HG03457 (cell line): ENCODE results near the gene ZBTB4.
"Not testable (repeated sequence)": the region's sequence is repeated elsewhere in the genome, so short reads cannot be mapped to it uniquely, and the experiment has no call there.

Experiments used
- ATAC-seq: cut with Tn5 transposase; IDR thresholded peaks from one replicate; pipeline ENCODE4 v1.9.1; 2021; ENCODE audit warnings: moderate number of reproducible peaks; ENCODE audit not compliant: unreplicated experiment

The ZBTB4 gene

DNA sequence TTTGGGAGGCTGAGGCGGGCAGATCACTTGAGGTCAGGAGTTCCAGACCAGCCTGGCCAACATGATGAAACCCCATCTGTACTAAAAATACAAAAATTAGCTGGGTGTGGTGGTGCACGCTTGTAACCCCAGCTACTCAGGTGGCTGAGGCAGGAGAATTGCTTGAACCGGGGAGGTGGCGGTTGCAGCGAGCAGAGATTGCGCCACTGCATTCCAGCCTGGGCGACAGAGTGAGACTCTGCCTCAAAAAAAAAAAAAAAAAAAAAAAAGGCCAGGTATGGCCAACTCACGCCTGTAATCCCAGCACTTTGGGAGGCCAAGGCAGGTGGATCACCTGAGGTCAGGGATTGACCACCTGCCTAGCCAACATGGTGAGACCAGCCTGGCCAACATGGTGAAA is 4.7 kb downstream of the ZBTB4 start:
- not testable (repeated sequence) for ATAC-seq

GRCh38 chr17:7471729-7472128 is 7.7 kb downstream of the ZBTB4 start:
- no peak for ATAC-seq

DNA sequence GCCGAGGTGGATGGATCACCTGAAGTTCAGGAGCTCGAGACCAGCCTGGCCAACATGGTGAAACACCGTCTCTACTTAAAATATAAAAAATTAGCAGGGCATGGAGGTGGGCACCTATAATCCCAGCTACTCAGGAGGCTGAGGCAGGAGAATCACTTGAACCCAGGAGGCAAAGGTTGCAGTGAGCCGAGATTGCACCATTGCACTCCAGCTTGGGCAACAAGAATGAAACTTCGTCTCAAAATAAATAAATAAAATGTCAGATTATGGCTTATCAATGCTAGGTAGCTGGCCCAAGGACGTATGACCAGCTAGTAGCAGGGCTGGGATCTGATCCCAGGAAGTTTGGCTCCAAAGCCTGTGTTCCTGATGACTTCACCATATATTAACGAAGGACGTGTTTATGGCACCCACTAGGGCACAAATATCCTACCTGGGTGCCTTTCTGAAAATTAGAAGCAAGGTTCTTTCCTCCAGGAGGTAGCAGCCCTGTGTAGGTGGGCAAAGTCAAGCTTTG is 8.9 kb downstream of the ZBTB4 start:
- not testable (repeated sequence) for ATAC-seq

GRCh38 chr17:7469843-7470242 is 9.6 kb downstream of the ZBTB4 start:
- ATAC-seq: not testable (repeated sequence)

- ATAC-seq: no peak
Observed at GRCh38 chr17:7468804-7469389, 10.5 kb downstream of the ZBTB4 start.

DNA sequence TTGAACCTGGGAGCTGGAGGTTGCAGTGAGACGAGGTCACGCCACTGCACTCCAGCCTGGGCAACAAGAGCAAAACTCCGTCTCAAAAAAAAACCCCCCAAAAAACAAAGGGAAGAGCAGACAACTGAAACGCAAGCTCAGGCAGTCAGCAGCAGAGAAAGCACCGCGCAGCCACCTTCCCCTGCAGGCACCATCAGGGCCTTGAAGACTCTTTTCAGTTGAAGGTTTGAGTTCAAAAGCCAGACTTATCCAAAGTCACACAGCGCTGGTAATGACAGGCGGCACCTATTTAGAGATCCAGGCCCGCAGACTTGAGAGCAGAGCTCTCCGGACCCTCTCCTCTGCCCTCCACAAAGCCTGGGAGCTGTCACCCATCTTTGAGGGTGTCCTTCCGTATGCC is 11.1 kb downstream of the ZBTB4 start:
- ATAC-seq: no peak

GRCh38 chr17:7467498-7467897 is 11.9 kb downstream of the ZBTB4 start:
- ATAC-seq: no peak

GRCh38 chr17:7466639-7467341 is 12.6 kb downstream of the ZBTB4 start:
- no peak for ATAC-seq

- no peak for ATAC-seq
Observed at GRCh38 chr17:7466318-7466638, 13.2 kb downstream of the ZBTB4 start.

DNA sequence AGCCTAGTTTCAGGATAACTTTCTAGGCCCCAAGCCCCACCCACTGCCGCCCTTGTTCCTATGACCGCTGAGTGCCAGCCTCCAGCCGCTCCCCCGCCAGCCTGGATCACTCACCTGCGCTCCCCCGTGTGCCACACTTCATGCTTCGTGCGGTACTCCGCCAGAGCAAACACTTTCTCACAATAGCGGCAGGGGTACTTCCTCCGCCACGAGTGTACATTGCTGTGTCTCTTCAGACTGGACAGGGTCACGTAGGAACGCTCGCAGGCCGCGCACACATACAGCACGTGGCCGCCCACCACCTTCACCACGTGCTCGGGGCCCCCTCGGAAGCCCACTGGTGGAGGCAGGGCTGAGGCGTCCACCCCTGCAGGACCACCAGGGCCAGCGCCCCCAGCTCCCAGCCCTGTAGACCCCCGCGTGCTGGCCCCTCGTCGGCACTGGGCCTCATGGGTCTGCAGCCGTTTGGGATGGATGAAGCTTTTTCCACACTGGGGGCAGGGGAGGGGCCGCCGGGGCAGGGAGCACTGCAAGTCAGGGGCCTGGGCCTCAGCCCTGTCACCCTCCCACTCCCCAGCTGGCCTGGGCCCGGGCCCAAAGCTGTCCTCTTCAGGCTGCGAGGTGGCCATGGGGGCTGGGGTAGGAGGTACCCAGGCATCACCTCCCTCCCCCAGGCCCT is 13.7 kb downstream of the ZBTB4 start:
- ATAC-seq: no peak

DNA sequence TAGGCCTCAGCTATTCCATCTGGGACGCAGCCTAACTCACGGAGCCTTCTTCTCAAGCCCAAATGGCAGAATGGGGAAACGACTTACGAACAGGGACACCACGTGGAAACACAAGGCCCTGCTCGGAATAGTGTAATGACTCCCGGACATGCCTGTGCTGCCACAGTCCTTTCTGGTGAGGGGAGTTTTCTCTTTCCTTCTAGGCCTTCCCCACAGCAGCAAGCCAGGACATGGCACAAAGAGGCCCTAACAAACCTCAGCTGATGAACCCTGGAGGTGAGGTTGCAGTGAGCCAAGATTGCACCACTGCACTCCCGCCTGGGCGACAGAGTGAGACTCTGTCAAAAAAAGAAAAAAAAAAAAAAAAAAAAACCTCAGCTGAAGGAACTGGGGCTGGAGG is 15.3 kb downstream of the ZBTB4 start:
- no peak for ATAC-seq

- no peak for ATAC-seq
Observed at GRCh38 chr17:7463372-7463846, 16.0 kb downstream of the ZBTB4 start.

DNA sequence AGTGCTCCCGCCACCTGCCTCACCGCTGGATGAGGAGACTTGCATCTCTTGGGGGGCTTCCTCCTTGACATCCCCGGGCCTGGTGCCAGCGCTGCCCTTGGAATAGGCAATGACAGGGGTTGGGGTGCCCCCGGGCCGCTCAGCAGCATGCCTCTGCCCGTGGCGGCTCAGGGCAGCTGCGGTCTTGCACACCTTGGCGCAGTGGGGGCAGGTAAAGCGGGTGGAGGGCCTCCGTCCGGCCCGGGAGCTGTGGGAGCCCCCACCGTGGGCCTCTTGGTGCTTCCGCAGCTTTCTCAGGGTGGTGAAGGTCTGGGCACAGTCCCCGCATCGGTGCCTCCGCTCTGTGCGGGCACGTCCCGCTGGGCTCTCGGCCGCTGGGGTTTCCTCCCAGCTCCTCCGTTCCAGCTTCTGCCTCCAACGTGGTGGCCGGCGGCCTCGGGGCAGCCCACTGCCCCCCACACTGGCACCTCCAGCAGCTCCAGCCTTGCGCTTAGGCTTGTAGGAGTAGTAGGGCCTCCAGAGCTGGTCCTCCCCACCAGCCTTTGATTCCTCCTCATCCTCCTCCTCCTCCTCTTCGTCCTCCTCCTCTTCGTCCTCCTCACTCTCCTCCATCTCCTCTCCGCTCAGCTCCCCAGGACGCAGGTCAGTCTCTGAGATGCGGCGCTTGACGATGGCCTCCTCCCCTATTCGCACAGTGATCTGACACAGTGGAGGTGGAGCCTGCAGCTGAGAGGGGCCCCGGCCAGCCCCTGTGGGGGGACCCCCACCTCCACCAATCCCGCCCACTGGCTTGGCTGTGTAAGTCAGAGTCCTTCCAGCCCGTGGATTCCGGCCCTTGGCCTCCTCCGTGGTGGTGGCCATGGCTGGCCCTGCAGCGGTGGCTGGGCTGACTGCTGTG is 16.7 kb downstream of the ZBTB4 start:
- ATAC-seq: no peak

DNA sequence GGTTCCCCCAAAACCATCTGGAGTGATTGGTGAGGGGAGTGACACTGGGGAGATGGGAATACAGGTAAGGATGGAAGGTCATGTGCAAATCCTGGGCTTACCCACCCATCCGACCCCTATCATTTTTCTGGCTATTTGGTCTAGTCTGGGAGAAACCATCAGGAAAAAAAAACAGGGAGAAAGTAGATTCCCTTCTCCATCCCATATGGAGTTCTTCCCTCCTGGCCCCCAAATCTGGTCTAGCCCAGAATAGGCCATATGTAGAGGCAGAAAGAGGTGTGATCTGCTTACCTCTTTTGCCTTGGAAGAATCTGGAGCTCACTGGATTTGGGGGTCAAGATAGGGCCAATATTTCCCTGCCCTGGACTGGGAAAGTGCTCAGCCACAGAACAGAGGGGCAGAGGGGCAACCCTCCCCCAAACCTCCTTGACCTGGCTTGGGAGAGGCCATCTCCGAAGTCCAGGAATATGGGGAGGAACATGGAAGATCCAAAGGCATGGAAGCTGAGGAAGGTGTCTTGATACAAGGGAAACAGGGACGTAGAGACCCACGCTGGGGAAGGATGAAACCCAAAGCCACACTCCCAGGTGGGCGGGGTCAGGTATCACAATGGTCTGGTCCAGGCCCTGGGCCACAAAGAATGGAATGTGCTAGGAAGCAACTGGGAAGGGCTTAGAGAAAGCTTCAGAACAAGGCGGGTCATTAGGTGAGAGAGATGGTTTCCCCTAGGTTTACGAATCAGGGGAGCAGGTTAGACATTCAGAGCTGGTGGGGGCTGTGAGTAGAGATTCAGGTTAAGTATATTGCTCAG is 18.4 kb downstream of the ZBTB4 start:
- no peak for ATAC-seq

DNA sequence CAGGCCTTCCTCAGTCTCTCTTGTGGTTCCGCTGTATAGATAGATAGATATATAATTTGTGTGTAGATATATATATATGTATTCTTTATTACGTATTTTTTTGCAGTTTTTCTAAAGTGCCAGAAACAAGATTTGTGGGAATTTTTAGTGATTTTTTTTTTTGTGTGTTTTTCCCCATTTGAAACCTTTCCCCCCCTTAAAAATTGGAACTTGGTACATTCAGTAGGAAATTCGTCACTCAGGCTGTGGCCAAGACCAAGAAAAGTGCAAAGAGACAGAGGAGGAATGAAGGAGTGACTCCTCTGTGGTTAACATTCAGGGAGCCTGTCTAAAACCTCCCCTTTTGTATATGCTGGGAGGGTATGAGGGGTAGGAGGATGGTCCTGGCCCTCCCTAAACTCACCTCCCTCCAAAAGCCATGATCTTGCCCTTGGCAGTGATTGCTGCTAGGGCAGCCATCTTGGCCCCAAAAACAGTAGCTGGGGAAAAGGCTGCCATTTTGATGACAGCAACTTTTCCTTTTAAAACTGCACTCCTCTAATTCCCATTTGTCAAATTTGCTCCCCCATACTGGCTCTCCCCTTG is 19.4 kb downstream of the ZBTB4 start:
- no peak for ATAC-seq

- ATAC-seq: no peak
Observed at GRCh38 chr17:7448461-7448860, 31.0 kb downstream of the ZBTB4 start.

DNA sequence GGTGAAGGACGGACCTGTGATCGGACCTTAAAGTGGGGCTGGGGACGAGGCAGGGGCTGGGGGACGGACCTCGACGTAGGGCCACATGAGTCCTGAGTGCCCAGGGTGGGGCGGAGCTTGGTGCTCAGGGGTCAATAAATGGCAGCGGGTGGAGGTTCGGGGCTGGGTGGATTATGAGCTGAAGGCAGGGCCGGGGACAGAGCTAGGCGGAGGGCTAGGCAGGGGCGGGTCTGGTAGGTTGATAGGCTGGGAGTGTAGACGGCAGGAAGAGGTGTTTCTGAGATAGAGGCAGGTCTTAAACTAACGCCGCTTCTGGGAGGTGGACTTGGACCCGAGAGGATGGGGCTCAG is 33.8 kb downstream of the ZBTB4 start:
- no peak for ATAC-seq

DNA sequence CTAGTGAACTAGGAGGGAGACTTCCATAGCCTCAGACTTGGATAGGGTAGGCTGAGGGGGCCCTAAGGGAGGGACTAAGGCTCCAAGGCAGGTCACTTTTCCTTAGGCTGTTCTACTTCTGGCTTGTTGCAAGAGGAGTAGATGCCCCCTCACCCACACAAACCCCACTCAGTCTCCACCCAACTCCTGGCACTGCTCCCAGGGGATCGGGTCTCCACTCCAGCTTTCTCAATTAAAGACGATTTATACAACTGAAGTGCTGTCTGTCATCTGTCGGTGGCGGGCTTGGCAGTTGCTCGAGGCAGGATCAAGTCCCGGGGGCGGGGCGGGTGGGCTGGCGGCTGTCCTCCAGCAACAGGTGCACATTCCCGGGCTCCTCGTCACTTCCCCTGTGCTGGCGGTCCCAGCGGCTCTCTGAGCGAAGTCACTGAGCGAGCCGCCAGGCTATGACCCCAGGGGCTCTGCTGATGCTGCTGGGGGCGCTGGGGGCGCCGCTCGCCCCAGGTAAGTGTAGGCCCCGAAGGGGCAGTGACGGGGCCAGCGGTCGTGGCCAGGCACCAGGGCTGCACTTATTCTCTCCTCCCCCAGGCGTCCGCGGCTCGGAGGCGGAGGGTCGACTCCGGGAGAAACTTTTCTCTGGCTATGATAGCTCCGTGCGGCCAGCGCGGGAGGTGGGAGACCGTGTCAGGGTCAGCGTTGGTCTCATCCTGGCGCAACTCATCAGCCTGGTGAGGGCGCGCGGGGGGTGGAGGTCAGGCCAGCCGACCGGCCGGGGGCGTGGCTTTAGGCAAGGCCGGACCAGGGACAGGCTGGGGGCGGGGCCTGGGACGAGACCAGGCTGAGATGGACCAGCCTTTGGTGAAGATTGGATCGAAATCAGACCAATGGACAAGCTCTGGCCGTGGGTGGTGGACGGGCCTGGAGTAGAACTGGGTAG is 34.5 kb downstream of the ZBTB4 start, which contains the start of gene CHRNB1:
TSS of gene CHRNB1 (plus strand) at position 380 of the 937 bp plus-strand sequence. CDS start at position 447, 67 bp downstream.
- ATAC-seq: no peak
